Suppressor macrophage treated with lipopolysaccharide for 1 hour (primary cell): ENCODE results near the gene KCNJ10.
"Not testable (repeated sequence)": the region's sequence is repeated elsewhere in the genome, so short reads cannot be mapped to it uniquely, and the experiment has no call there.

Source experiments
- DNase-seq, 3 donors: peaks; one replicate each; pipeline ENCODE4 v3.0.0-alpha.2; 2020 to 2022

The KCNJ10 gene

DNA sequence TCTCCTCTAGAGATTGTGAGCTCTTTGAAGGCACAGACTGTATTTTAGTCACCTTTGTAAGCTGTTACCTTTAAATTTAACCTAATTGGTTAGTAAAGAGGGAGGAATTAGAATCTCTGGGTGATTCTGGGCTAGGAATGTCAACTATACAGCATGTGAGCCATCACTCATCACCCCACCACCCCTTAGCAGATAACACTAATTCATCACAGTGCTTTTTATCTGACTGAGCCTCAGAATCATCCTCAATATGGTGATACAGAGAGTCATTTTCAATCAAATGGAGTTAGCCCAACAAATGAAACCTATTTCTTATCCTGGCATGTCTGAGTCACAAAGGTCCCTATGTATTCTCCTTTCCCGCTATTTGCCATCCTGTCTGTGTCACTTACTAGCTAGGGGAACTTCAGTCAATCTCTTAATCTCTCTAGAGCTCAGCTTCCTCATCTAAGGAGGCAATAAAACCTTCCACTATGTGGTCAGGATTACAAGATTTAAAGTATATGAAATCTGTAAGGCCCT lies 13.3 kb downstream of the KCNJ10 start:
- peak in 1 of 3 donors; percentile 35 for DNase-seq

DNA sequence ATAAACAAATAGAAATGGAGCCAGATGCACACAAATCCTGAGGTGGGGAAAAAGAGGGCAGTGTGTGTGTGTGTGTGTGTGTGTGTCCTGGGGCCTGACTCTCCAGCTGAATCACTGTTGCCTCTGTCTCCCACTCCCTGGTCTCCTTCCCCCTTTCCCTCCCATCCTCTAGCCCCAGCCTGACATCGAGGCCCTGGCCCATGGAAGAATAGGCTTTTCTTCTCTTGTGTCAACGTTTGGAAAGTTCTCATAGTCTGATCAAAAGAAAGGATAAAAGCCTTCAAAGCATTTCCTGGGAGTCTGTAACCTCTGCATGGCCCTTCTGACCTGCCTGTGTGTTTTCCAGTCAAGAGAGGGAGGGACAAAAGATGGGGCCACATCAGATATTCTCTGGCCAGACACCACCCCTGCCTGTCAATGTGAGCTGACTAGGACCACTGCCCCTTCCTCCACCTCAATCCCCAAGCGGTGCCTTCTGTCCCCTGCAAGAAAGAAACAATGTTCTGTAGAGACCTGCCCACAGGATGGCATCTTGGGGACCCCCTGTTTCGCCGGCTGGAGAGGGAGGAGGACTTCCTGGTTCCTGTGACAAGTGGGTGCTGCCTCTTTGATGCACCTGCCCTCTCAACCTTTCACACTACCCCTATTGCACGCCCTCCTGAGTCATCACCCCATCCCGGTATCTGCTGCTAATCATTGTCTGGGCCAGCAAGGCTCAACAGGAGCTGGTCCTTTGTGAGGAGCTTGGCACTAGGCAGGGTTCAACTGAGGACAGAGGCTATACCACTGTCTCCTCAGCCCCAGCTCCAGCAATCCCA lies 16.2 kb downstream of the KCNJ10 start:
- DNase-seq, result no peak

DNA sequence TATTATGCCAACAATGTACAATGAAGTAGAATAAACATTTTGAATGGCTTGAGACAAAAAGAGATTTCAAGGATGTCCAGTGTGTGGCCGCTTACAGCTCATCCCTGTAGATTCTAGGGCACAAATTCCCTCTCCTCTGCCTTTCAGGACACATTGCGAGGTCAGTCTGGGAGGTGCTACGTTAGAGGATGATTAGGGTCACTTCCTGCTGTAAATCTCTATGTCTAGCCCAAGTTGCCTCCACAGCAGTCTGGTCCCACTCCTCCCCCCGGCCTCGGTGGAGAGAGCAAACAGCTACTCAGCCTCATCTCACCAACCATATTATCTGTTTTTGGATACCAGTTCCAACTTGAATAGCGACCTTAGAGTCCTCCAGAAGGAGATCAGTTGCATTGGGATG lies 17.0 kb downstream of the KCNJ10 start:
- no peak for DNase-seq

DNA sequence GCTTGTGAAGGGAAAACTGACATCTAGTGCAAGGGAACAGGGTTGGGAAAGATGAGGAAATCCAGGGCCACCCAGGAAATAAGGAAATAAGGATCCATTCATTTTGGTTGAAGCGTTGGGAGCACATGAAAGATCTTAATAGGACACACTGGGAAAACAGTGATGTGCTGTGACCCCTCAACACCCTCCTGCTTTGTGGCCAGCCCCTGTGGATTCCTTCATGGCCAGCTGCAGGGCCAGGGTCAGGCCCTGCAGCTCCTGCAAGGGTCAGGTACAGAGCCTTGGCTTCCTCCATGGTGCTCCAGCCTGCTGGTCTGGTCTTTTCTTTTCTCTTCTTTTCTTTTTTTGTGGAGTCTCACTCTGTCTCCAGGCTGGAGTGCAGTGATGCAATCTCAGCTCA lies 19.3 kb downstream of the KCNJ10 start:
- DNase-seq, result no peak

DNA sequence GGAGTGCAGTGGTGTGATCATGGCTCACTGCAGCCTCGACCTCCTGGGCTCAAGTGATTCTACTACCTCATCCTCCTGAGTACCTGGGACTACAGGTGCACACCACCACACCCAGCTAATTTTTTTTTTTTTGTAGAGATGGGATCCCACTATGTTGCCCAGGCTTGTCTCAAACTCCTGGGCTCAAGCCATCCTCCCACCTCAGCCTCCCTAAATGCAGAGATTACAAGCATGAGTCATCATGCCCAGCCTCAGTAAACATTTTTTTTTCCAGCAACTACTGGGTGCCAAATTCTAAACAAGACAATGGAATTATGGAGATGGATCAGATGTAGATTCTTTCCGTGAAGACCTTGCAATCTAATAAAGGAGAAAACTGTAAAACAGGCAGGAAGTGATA lies 19.8 kb downstream of the KCNJ10 start:
- DNase-seq, result not testable (repeated sequence)

DNA sequence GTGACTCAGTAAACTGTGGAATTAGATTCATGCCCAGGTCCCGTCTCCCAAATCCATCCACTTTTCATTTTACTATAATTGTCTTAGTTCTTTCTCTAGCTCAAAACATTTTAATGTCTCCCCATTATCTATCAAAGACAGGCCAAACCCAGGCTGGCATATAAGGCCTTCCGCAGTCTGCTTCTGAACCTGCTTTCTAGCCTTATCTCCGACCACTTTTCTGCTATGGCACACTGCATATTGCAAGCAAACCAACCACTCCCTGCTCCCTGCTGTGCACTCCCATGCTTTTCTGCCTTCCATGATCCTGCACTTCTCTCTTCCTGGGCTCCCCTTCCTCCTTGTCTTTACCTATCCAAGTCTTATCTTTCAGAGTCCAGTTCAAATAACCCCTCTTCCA lies 20.9 kb downstream of the KCNJ10 start:
- no peak for DNase-seq

DNA sequence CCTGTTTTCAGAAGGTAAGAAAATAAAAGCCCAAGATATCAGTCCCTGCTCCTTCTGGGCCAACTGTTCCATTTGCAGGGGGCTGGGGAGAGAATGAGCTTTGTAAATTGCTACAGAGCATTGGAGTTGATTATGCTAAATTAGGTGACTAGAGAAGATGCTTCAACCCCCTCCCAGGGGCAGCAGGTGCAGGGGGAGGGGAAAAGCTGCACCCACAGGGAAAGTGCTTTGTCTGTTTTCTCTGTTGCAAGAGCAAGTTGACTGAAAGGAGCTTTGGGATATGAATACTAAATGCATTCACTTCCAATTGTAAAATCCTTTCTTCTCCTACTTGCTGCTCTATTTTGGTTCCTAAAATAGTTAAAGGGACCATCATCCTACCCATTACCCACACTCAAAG lies 21.6 kb downstream of the KCNJ10 start:
- no peak for DNase-seq

DNA sequence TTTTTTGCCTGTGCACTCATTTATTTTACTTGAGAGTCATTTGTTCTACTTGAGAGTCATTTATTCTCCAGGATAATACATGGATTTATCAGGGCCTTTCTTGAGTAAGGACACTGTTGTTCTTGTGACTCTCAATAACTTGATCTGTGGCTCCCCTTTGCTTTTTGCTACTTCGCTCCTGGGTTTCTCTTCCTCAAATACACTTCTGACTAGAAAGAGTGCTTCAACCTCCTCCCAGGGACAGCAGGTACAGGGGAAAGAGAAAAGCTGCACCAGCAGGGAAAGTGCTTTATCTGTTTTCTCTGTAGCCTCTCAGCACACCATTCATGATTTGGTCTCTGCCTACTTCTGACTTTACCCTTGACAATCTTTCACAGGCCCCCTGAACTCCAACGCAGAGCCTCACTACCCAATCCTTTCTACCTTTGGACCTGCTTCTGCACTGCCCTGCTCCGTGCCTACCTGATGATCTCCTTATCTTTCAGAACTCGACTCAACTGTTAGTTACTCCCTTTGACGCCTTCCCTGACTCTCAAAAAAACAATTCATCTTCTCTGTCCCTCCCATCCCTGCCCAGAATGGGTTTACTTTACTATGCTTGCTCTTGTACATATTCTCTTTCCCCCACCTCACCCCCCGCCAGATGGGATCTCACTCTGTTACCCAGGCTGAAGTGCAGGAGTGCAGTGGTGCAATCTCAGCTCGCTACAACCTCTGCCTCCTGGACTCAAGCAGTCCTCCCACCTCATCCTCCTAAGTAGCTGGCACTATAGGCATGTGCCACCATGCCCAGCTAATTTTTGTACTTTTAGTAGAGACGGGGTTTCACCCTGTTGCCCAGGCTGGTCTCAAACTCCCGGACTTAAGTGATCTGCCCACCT lies 22.6 kb downstream of the KCNJ10 start:
- DNase-seq, result peak in 1 of 3 donors; percentile 11

DNA sequence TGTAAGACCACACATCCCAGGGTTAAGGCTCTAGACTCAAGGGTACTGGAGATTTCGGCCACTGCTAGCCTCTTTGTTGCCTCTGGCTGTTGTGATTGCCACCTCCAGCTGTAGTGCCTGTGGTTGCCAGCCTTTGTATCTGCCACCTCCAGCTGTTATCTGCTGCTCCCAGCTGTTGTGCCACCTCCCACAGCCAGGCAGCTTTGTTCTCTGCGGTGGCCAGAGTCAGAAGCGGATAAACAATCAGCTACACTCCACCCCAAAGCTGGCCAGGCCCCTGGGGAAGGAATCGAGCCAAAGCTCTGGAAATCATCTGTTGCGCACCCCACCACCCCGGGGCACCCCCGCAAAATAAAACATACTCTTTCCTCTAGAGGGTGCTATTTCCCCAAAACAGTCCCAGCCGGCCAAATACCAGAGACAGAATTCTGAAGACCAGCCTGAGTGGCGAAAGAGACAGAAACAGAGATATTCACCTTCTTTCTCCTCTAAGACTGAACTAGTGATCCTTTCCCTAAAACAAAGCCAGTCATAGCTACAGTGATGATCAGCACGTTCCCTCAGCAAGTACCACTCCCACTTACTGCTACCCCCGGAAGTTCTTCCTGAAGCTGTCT lies 23.4 kb downstream of the KCNJ10 start:
- DNase-seq, result peak; percentile 70 to 79 (median 75)

DNA sequence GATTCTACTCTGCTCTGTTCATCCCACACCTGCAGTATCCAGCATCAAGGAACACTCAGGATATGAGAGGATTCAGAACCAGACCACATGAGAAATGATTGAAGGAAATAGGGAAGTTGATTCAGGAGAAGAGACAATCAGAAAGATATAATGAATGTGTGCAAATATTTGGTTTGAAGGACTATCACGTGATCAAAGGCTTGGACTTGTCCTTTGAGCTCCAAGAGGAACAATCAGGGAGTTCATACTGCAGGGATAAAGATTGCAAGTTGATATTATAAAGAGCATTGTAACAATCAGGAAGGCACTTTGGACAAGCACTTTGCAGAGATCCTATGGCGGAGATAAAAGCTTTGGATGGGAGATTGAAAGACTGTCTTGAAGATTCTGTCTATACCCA lies 24.3 kb downstream of the KCNJ10 start:
- DNase-seq, result no peak

DNA sequence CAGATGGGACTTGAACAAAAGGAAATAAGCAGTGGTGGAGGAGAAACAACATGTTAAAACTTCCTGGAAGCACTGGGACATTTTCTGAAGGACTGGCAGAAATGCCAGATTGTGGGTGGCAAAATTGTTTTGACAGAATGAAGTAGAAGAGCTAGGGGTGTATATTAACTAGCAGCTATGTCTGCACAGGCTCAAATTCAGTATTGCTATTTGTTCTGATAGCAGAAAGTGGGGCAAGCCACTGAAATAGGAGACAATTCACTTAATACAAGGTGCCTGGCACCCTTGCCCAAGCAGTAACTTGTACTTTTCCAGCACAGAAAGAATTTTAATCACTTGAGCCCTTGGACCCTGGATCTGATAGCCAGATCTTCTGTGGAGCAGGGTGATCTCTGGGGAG lies 26.4 kb downstream of the KCNJ10 start:
- no peak for DNase-seq

DNA sequence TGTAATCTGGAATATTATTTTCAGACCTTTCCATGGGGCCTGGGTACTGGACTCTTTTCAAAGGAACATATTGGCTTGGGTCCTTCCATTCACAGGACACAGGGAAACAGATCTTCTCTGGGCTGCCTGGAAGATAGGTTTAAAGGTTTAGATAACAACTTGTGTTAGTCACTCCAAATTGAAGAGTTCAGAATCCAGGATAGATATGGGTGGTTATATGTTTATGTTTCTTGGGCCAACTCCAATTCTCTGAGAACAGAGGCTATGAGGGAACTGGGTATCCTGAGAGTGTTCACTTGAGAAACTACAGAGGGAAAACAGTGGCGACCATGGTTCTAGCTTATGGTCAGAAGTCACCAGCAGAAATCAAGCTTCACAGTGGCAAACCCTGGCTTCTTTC lies 29.5 kb downstream of the KCNJ10 start:
- DNase-seq, result no peak

DNA sequence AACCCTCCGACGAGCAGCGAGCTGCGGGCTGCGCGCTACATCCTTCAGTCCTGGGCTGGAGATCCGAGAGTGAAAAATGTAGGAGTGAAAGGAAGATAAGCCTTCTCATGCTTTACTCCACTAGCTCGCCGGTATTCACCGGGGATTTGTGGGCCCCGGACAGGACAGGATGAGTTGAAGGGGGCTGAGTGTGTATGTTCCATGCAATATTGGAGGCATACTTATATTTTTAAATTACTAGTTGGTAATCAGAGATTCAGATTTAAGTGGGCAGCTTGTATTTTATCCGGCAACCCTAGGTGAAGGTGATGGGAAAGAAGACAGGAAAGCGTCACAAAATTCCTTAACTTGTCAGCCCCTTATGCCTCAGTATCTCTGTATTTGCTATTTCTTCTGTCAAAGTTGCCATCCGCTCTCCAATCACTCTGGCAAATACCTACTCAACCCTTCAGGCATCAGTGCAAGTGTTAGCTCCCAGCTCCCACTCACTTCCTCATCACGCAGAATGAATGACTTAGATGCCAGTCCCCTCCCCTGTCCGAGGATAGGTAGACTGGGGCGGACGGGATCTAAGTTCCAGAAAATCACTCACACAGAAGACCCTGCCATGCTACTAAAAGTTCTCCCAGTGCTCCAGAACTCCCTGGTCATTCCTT lies 37.7 kb downstream of the KCNJ10 start:
- peak in 2 of 3 donors; percentile 18 to 25 for DNase-seq

DNA sequence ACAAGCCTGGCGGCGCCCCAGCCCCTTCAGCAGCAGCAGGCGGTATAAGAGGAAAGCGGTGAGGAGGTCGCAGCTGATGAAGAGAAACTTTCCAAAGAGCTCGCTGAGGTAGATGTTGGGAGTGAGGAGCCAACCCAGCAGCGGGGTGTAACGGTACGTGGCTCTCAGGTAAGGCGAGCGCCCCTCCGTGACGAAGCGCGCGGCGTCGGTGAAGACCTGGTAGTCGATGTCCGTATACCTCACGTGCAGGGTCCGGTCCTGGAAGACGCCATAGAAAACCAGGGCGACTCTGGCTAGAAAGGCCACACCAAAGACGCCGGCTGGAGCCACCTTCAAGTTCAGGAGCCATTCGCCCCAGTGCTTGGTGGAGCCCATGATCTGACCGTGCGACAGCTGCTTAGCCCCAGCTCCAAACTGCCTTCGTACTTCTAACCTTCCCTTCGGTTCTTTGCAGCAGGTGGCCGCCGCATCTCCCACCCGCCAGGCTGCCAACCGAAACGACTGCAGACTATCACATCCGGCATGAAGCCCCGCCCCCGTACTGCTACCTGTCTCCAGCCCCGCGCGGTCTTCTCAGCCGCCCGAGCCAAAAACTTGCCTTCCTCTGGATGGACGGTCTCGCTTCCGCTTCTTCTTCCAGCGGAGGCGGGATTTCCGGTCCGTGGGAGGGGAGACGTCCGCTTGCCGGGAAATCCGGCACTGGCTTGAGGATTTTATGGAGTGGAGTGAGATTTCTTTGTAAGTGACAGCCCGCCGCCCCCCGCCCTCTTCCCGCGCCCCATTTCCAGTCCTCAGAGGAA lies 38.4 kb downstream of the KCNJ10 start, which contains the start of gene PIGM:
PIGM (minus strand) TSS at position 626 of the 800 bp plus-strand sequence; CDS start at position 375, 251 bp downstream.
- peak; percentile 93 to 95 (median 94) for DNase-seq

DNA sequence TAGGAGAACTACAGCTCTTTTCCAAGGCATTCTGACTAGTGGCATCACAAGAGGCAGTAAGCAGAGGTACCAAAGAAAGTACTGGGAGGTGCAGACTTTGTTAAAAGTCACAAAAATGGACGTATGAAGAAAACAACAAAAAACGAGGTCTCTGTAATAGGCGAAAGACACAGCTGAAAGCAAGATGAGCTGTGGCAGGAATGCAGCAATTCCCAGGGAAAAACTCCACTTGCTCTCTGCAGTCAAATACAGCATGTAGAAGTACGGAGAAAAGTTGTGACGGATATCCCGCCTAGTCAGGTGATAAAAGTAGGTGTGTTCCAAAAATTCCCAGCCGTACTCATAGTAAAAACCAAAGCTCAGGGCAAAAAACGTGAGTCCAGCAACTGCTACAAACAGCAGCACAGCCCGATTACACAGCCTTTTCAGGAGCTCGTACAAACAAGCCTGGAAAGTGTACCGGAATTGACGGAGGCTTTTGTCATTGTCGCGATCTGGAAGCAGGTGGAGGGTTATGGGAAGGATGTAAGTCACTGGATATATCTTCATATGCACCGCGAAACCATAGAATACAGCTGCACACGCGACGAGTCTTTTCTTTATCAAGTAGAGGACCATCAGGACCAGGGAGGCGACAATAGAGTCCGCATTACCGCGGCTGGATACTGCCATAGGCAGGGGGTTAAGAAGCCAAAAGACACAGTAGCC lies 39.1 kb downstream of the KCNJ10 start:
- DNase-seq, result peak in 1 of 3 donors; percentile 5

DNA sequence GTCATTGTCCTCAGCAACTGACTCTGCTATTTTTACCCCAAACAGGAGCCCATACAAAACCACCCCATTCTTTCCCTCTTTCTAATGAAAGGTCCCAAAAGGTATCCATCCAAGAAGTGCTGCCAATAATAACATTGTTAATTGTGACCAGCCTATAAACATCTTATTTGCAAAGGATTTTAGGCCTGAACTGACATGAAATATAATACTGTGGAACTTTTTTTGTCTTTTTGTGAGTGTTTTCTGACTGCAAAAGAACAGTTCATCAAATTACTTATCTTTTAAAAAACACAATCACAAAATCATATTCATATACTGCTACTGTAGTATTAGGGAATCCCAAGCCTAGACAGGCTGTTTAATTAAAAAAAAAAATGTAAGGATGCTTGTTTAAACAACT lies 41.5 kb downstream of the KCNJ10 start:
- DNase-seq, result no peak

DNA sequence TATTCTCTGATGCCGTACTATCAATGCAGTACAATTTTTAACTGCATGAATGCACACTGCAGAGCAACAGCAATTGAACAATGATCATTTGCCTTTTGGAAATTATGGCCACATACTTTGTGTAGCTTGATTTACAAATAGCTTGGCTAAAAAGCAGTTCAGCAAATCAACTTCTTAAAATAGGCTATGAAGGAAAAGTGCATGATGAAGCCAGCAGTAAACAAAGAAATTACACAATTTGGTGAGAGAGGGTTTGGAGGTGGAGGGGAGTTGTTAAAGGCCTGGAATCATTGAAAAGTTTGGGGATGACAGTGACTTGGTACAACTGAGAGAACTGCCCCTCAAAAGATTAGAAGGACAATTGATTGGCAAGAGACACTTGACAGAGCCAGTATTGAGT lies 44.6 kb downstream of the KCNJ10 start:
- no peak for DNase-seq

DNA sequence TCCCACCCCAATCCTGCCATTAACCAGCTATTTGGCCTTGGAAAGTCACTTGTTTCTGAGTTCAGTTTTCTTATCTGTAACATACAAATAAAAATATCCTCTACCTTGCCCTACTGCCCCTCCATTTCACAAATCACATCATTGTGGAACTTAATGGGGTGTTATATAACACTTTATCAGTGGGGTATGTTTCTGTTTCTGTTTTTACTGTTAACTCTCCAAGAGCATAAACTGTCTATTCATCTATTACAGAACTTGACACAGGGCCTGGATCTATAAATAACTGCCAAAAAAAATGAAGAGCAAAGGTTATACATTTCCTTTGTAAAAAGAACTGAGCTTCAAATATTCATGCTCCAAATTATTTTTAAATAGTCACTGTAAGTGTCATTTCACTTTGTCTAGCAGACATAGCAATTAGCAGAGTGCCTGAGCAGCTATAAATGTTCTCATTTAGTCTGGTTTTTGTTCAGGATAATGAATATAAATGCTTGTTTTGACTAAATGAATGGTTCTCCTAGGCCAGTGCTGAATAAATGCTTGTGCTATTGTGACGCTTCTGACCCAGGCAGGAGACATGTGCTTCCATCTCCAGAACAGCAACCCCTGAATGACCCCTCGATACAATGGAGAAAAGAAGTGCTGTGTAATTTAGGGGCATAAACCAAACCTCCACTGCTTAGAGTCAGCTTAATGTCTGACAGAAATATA lies 45.6 kb downstream of the KCNJ10 start:
- no peak for DNase-seq

DNA sequence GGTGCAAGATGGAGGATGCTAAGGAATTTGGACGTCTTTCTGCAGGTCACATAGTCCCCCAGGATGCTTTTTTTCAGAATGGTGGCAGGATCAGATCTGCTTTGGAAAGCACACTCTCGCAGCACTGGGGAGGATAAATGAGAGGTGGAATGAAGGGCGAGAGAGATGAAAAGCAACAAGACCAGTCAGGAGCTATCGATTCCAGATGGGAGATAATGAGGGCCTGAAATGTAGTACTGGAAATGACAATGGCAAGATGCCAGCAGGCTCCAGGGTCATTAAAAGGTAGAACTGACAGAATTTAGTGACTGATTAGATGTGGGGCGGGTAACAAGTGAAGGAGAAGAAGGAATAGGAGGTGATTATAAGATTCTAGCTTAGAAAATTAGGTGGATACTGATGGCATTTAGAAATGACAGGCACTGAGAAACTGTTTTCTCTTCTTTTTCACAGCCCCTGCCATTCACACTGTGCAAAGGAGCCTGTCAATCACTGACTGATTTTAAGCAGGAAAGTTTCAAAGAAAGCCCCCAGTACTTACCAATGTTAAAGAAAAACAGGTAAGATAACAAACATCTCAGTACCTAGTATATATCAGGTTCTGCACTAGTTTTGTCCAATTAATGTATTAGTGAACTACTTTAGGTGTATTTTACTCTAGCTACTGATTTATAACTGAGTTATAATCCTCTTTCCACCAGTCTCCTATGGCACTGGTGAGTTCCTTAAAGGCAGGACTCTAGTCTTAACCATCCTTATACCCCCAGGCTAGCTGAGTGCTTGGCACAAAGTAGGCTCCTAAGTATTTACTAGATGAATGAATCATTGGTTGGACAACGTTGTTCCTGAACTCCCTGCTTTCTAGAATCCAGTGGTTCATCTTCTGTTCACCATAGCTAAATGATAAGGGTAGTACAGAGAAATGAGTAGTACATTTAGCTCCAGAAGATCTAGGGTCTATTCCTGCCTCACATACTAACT lies 47.3 kb downstream of the KCNJ10 start:
- no peak for DNase-seq
